GM12878 (cell line): ENCODE results near the gene DDX39B. TPM values are rescaled to one million over a fixed set of nuclear protein-coding genes. Genes with fewer than 3 reads are reported as not detected.

Experiments used
- BRCA1 ChIP-seq: IDR thresholded peaks from 2 replicates; pipeline ENCODE4 v1.6.1; 2011; ENCODE audit warnings: low read depth, low read length, improper control_type of control experiment
- CHD2 ChIP-seq: IDR thresholded peaks from 2 replicates; pipeline ENCODE4 v1.6.1; 2011; ENCODE audit warnings: low read depth, low read length, improper control_type of control experiment, borderline replicate concordance
- CREM ChIP-seq: IDR thresholded peaks from 2 replicates; pipeline ENCODE4 v1.6.1; 2014; ENCODE audit warnings: antibody characterized with exemption, low read depth
- EP300 ChIP-seq, 2 experiments: fragments of 150-350 bp in 1 of 2; IDR thresholded peaks; 2 replicates each; pipeline ENCODE4 v1.6.1; 2011 to 2012; ENCODE audit warnings: low read depth in 2 of 2, low read length in 2 of 2, borderline replicate concordance in 1 of 2, improper control_type of control experiment in 1 of 2, inconsistent platforms in 1 of 2; ENCODE audit not compliant: control insufficient read depth in 1 of 2
- HCFC1 ChIP-seq: fragments of 150-350 bp; IDR thresholded peaks from 2 replicates; pipeline ENCODE4 v1.6.1; 2014; ENCODE audit warnings: low read length
- NFIC ChIP-seq: IDR thresholded peaks from 2 replicates; pipeline ENCODE4 v1.6.1; 2012; ENCODE audit warnings: low read depth, mild to moderate bottlenecking, inconsistent platforms, low read length, moderate library complexity
- RAD21 ChIP-seq: IDR thresholded peaks from 2 replicates; pipeline ENCODE4 v1.6.1; 2011; ENCODE audit warnings: mild to moderate bottlenecking, low read depth, low read length, moderate library complexity; ENCODE audit not compliant: insufficient read depth
- SPI1 ChIP-seq: IDR thresholded peaks from 2 replicates; pipeline ENCODE4 v1.6.1; 2011; ENCODE audit warnings: low read depth, mild to moderate bottlenecking, low read length, moderate library complexity, borderline replicate concordance; ENCODE audit not compliant: insufficient read depth
- WRNIP1 ChIP-seq: IDR thresholded peaks from 2 replicates; pipeline ENCODE4 v1.6.1; 2011; ENCODE audit warnings: low read depth, low read length, improper control_type of control experiment, borderline replicate concordance
- polyA plus RNA-seq, 11 experiments: library from polyadenylated mRNA; depleted of rRNA in 4 of 11; unstranded in 6 of 11; stranded (reverse) in 5 of 11; fragments of >200 nt; fragmentation: Nextera tagmentation in 4 of 11; fragmentation: Illumina TruSeq in 1 of 11; extraction: Ambion mirVana in 4 of 11; extraction: Trizol in 1 of 11; gene quantifications; 1 replicate in 1 of 11; 2 replicates in 10 of 11; pipeline versions ENCODE4 v1.2.1 to v1.2.3, GENCODE V29; 2011 to 2016; ENCODE audit warnings: inconsistent platforms in 2 of 11, missing spikeins in 2 of 11, low read depth in 1 of 11
- total RNA-seq, 4 experiments: library from RNA; depleted of rRNA in 3 of 4; stranded (reverse); fragments of >200 nt in 3 of 4; fragmentation: Illumina TruSeq in 1 of 4; extraction: Trizol in 1 of 4; gene quantifications; 2 replicates each; pipeline versions ENCODE4 v1.2.1 to v1.2.3, GENCODE V29; 2013 to 2021
- TF ChIP-seq, protein P1 (sequence below): fragments of 450-650 bp; IDR thresholded peaks from 2 replicates; pipeline ENCODE4 v1.6.1; 2016; ENCODE audit warnings: mild to moderate bottlenecking, moderate library complexity, borderline replicate concordance
- TF ChIP-seq, protein P2 (sequence below): fragments of 450-650 bp; conservative IDR thresholded peaks from 2 replicates; pipeline ENCODE4 v1.6.1; 2017; ENCODE audit warnings: mild to moderate bottlenecking, moderate library complexity
- TF ChIP-seq, protein P3 (sequence below): fragments of 450-650 bp; IDR thresholded peaks from 2 replicates; pipeline ENCODE4 v1.6.1; 2017; ENCODE audit warnings: antibody characterized with exemption, mild to moderate bottlenecking, moderate library complexity
- TF ChIP-seq, protein P4 (sequence below): fragments of 450-650 bp; IDR thresholded peaks from 2 replicates; pipeline ENCODE4 v1.6.1; 2017; ENCODE audit warnings: low read depth, mild to moderate bottlenecking, moderate library complexity
- TF ChIP-seq, protein P5 (sequence below): fragments of 450-650 bp; IDR thresholded peaks from 2 replicates; pipeline ENCODE4 v1.6.1; 2017; ENCODE audit warnings: mild to moderate bottlenecking, low read depth, inconsistent platforms; ENCODE audit not compliant: poor library complexity, severe bottlenecking

The DDX39B gene
- total and polyA plus RNA-seq, 10 of the 15 experiments (the other 5 are each of a cell fraction or from before 2014, with no cell fraction given), result 271 to 661 (median 330) TPM

DNA sequence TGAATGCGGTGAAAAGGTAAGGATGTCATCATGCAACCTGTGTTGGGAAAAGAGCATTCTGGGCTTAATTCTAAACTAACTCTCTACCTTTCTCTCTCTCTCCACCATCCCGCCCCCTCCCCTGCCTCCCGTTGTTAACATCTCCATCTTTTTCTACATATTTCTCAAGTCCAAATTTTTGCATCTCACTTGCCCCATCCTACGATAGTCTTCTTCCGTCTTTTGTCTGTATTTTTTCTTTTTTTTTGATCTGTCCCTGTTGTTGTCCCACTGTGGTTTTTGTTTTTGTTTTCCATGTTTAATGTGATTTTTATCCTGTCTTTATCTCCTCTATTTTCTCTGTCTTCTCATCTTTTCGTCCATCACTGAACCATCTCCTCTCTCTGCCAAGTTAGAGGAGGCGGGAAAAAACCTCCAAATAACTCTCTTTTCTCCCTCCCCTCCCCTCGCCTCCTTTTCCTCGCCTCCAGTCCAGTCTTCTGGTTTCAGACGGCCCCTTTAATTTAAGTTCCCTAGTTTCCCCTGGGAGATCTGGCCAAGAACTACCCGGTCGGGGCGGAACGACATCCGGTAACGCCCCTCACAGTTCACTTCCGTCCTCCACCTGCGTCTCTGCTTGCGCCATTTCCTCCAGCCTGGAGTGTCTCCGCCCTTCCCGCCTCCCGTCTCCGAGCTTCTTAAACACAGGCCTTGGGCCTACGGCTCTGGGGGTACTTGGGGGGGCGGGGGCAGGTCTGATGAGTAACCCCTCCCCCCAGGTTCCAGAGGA lies 5.3 kb upstream of the DDX39B start, which contains the start of gene NFKBIL1 (continued):
- TF ChIP-seq, protein P1, sequence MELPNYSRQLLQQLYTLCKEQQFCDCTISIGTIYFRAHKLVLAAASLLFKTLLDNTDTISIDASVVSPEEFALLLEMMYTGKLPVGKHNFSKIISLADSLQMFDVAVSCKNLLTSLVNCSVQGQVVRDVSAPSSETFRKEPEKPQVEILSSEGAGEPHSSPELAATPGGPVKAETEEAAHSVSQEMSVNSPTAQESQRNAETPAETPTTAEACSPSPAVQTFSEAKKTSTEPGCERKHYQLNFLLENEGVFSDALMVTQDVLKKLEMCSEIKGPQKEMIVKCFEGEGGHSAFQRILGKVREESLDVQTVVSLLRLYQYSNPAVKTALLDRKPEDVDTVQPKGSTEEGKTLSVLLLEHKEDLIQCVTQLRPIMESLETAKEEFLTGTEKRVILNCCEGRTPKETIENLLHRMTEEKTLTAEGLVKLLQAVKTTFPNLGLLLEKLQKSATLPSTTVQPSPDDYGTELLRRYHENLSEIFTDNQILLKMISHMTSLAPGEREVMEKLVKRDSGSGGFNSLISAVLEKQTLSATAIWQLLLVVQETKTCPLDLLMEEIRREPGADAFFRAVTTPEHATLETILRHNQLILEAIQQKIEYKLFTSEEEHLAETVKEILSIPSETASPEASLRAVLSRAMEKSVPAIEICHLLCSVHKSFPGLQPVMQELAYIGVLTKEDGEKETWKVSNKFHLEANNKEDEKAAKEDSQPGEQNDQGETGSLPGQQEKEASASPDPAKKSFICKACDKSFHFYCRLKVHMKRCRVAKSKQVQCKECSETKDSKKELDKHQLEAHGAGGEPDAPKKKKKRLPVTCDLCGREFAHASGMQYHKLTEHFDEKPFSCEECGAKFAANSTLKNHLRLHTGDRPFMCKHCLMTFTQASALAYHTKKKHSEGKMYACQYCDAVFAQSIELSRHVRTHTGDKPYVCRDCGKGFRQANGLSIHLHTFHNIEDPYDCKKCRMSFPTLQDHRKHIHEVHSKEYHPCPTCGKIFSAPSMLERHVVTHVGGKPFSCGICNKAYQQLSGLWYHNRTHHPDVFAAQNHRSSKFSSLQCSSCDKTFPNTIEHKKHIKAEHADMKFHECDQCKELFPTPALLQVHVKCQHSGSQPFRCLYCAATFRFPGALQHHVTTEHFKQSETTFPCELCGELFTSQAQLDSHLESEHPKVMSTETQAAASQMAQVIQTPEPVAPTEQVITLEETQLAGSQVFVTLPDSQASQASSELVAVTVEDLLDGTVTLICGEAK, result peak; percentile 98
- TF ChIP-seq NFIC (peak; percentile 13; the same call in 1 of the 2 replicates), EP300 (IDR thresholded peaks at IDR 0.05; ENCODE audit: borderline replicate concordance in 1 of 2, control insufficient read depth in 1 of 2, low read depth in 2 of 2, low read length in 2 of 2) (0 out of 4 replicates have a peak, but pooled peaks of 1 of the 2 experiments have one; percentile 20), RAD21 (no peak), BRCA1 (no peak), HCFC1 (peak; percentile 96), CREM (peak; percentile 93), SPI1 (peak; percentile 65), WRNIP1 (0 out of 2 replicates have a peak, but pooled peaks have one; percentile 88), CHD2 (peak; percentile 39; the same call in 1 of the 2 replicates)
- TF ChIP-seq, protein P2, sequence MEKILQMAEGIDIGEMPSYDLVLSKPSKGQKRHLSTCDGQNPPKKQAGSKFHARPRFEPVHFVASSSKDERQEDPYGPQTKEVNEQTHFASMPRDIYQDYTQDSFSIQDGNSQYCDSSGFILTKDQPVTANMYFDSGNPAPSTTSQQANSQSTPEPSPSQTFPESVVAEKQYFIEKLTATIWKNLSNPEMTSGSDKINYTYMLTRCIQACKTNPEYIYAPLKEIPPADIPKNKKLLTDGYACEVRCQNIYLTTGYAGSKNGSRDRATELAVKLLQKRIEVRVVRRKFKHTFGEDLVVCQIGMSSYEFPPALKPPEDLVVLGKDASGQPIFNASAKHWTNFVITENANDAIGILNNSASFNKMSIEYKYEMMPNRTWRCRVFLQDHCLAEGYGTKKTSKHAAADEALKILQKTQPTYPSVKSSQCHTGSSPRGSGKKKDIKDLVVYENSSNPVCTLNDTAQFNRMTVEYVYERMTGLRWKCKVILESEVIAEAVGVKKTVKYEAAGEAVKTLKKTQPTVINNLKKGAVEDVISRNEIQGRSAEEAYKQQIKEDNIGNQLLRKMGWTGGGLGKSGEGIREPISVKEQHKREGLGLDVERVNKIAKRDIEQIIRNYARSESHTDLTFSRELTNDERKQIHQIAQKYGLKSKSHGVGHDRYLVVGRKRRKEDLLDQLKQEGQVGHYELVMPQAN, result peak; percentile 49; the same call in 1 of the 2 replicates
- TF ChIP-seq, protein P3, sequence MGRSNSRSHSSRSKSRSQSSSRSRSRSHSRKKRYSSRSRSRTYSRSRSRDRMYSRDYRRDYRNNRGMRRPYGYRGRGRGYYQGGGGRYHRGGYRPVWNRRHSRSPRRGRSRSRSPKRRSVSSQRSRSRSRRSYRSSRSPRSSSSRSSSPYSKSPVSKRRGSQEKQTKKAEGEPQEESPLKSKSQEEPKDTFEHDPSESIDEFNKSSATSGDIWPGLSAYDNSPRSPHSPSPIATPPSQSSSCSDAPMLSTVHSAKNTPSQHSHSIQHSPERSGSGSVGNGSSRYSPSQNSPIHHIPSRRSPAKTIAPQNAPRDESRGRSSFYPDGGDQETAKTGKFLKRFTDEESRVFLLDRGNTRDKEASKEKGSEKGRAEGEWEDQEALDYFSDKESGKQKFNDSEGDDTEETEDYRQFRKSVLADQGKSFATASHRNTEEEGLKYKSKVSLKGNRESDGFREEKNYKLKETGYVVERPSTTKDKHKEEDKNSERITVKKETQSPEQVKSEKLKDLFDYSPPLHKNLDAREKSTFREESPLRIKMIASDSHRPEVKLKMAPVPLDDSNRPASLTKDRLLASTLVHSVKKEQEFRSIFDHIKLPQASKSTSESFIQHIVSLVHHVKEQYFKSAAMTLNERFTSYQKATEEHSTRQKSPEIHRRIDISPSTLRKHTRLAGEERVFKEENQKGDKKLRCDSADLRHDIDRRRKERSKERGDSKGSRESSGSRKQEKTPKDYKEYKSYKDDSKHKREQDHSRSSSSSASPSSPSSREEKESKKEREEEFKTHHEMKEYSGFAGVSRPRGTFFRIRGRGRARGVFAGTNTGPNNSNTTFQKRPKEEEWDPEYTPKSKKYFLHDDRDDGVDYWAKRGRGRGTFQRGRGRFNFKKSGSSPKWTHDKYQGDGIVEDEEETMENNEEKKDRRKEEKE, result no peak
- TF ChIP-seq, protein P4, sequence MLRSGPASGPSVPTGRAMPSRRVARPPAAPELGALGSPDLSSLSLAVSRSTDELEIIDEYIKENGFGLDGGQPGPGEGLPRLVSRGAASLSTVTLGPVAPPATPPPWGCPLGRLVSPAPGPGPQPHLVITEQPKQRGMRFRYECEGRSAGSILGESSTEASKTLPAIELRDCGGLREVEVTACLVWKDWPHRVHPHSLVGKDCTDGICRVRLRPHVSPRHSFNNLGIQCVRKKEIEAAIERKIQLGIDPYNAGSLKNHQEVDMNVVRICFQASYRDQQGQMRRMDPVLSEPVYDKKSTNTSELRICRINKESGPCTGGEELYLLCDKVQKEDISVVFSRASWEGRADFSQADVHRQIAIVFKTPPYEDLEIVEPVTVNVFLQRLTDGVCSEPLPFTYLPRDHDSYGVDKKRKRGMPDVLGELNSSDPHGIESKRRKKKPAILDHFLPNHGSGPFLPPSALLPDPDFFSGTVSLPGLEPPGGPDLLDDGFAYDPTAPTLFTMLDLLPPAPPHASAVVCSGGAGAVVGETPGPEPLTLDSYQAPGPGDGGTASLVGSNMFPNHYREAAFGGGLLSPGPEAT, result peak; percentile 82
- TF ChIP-seq, protein P5, sequence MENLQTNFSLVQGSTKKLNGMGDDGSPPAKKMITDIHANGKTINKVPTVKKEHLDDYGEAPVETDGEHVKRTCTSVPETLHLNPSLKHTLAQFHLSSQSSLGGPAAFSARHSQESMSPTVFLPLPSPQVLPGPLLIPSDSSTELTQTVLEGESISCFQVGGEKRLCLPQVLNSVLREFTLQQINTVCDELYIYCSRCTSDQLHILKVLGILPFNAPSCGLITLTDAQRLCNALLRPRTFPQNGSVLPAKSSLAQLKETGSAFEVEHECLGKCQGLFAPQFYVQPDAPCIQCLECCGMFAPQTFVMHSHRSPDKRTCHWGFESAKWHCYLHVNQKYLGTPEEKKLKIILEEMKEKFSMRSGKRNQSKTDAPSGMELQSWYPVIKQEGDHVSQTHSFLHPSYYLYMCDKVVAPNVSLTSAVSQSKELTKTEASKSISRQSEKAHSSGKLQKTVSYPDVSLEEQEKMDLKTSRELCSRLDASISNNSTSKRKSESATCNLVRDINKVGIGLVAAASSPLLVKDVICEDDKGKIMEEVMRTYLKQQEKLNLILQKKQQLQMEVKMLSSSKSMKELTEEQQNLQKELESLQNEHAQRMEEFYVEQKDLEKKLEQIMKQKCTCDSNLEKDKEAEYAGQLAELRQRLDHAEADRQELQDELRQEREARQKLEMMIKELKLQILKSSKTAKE, result peak; percentile 40
